DOHH2 (cell line): Measurements from ENCODE around the gene AGBL4.

ENCODE experiments used
- H3F3A ChIP-seq: fragments of 200-600 bp; sonication (generic), shearing (Covaris generic); 2 replicates; pipeline ENCODE4 v1.6.0; 2016; ENCODE audit warnings: antibody characterized with exemption, mild to moderate bottlenecking; ENCODE audit not compliant: control insufficient read depth, insufficient read depth
- H3K27ac ChIP-seq: fragments of 200-600 bp; sonication (generic); 2 replicates; pipeline ENCODE4 v1.5.1; 2014; ENCODE audit warnings: low read depth, mild to moderate bottlenecking, low read length, moderate library complexity
- H3K27me3 ChIP-seq: fragments of 200-600 bp; sonication (generic); 2 replicates; pipeline ENCODE4 v1.6.1; 2014; ENCODE audit warnings: mild to moderate bottlenecking, low read length, mixed read lengths; ENCODE audit not compliant: control insufficient read depth
- H3K36me3 ChIP-seq: fragments of 200-600 bp; sonication (generic); 2 replicates; pipeline ENCODE4 v1.6.1; 2014; ENCODE audit warnings: mild to moderate bottlenecking, low read length, moderate library complexity, mixed read lengths; ENCODE audit not compliant: control insufficient read depth
- H3K4me1 ChIP-seq: fragments of 200-600 bp; sonication (generic); 2 replicates; pipeline ENCODE4 v1.6.1; 2014; ENCODE audit warnings: mild to moderate bottlenecking, low read length, mixed read lengths; ENCODE audit not compliant: control insufficient read depth
- H3K4me2 ChIP-seq: fragments of 200-600 bp; sonication (generic); 2 replicates; pipeline ENCODE4 v1.6.0; 2014; ENCODE audit warnings: mild to moderate bottlenecking, low read length, moderate library complexity
- H3K4me3 ChIP-seq: fragments of 200-600 bp; sonication (generic); 2 replicates; pipeline ENCODE4 v1.5.1; 2014; ENCODE audit warnings: mild to moderate bottlenecking, low read length, mixed read lengths
- H3K79me2 ChIP-seq: fragments of 200-600 bp; sonication (generic); 2 replicates; pipeline ENCODE4 v1.6.1; 2014; ENCODE audit warnings: mild to moderate bottlenecking, low read length, mixed read lengths; ENCODE audit not compliant: control insufficient read depth
- H3K9me2 ChIP-seq: fragments of 200-600 bp; sonication (generic); replicated peaks from 2 replicates; pipeline ENCODE4 v1.6.1; 2014; ENCODE audit warnings: mild to moderate bottlenecking, low read length, mixed read lengths; ENCODE audit not compliant: control insufficient read depth
- H3K9me3 ChIP-seq: fragments of 200-600 bp; sonication (generic); 2 replicates; pipeline ENCODE4 v1.6.1; 2014; ENCODE audit warnings: antibody characterized with exemption, low read length, mixed read lengths; ENCODE audit not compliant: control insufficient read depth, insufficient read depth
- H4K20me1 ChIP-seq: fragments of 200-600 bp; sonication (generic); 2 replicates; pipeline ENCODE4 v1.6.0; 2014; ENCODE audit warnings: low read depth, mild to moderate bottlenecking, antibody characterized with exemption, low read length, moderate library complexity; ENCODE audit not compliant: control insufficient read depth, insufficient read depth
- CTCF ChIP-seq: fragments of 200-600 bp; sonication (generic); IDR thresholded peaks from one replicate; pipeline ENCODE4 v1.5.1; 2014; ENCODE audit warnings: antibody characterized with exemption, mild to moderate bottlenecking, low read depth, low read length; ENCODE audit not compliant: poor library complexity, severe bottlenecking
- EZH2phosphoT487 ChIP-seq: fragments of 200-600 bp; sonication (generic); IDR thresholded peaks from 2 replicates; pipeline ENCODE4 v1.6.1; 2017; ENCODE audit warnings: borderline replicate concordance, mild to moderate bottlenecking, antibody characterized with exemption, low read length, moderate library complexity, mixed read lengths

AGBL4 gene

GRCh38 chr1:49036700-49037099 lies 987.1 kb downstream of the AGBL4 start:
- Histone ChIP-seq H3K9me3 (no peaks in the 10 kb centered on the region), H3K4me3 (no peak overlapping the region), H3K36me3 (no peaks in the 10 kb centered on the region), H3F3A (no peaks in the 10 kb centered on the region), H3K9me2 (no peaks in the 10 kb centered on the region), H4K20me1 (no peaks in the 10 kb centered on the region), H3K79me2 (no peaks in the 10 kb centered on the region), H3K4me2 (no peak overlapping the region), H3K27ac (no peak overlapping the region), H3K27me3 (no peaks in the 10 kb centered on the region), H3K4me1 (no peaks in the 10 kb centered on the region)
- TF ChIP-seq EZH2phosphoT487 (no peak), CTCF (no peak)

GRCh38 chr1:49028396-49028795 lies 995.4 kb downstream of the AGBL4 start:
- Histone ChIP-seq H3K27ac (no peak overlapping the region), H3K4me3 (no peak overlapping the region), H3F3A (no peaks in the 10 kb centered on the region), H3K36me3 (no peaks in the 10 kb centered on the region), H3K9me2 (no peaks in the 10 kb centered on the region), H3K4me2 (no peak overlapping the region), H3K27me3 (no peaks in the 10 kb centered on the region), H3K9me3 (0 out of 2 replicates have a peak, but pooled peaks cover 2% of the 10 kb centered on the region), H3K79me2 (no peaks in the 10 kb centered on the region), H4K20me1 (no peaks in the 10 kb centered on the region), H3K4me1 (no peaks in the 10 kb centered on the region)
- TF ChIP-seq CTCF, result no peak
- TF ChIP-seq EZH2phosphoT487, result no peak

DNA sequence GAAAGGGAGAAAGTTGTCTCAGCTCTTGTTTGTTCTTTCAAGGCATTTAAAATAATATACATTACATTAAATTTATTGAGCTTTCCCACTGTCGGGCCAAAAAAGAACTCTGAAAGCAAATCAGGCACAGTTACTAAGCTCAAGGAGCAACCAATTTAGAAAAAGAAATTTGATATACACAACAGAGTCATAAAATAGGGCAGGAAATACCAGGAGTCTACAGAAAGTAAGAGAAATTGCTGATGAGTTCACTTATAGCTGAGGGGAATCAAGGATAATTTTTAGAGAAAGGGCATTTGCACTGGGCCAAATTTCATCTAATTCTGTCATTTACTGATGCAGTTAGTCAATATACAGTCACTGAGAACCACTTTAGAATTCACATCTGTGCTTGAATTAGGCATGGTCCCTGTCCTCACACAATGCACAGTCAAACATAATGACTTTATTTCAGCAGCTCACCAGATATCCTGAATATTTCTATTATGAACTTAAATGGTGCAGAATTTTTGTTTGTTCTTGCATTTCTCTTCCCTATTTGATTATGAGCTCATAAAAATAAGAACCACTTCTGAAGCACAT lies 997.4 kb downstream of the AGBL4 start:
- no peak overlapping the region for H3K4me3 ChIP-seq
- H3K27ac ChIP-seq, result no peak overlapping the region
- H3K36me3 ChIP-seq, result no peaks in the 10 kb centered on the region
- no peak overlapping the region for H3K4me2 ChIP-seq
- H3K4me1 ChIP-seq, result no peaks in the 10 kb centered on the region
- H3K9me2 ChIP-seq, result no peaks in the 10 kb centered on the region
- H3K79me2 ChIP-seq, result no peaks in the 10 kb centered on the region
- TF ChIP-seq CTCF, result no peak
- no peaks in the 10 kb centered on the region for H4K20me1 ChIP-seq
- H3K27me3 ChIP-seq, result no peaks in the 10 kb centered on the region
- 0 out of 2 replicates have a peak, but pooled peaks cover 2% of the 10 kb centered on the region for H3K9me3 ChIP-seq
- H3F3A ChIP-seq, result no peaks in the 10 kb centered on the region
